ENCODE data around the gene SPIB. TPM values are rescaled to one million over a fixed set of nuclear protein-coding genes. Genes with fewer than 3 reads are reported as not detected.
A peak's percentile ranks its signal among the peaks of the same experiment; 100 is the strongest.

SPIB gene
- total RNA-seq, 1 donor, result not detected

- peak; percentile 63 for DNase-seq (ENCODE audit: low read depth)
- TF ChIP-seq CTCF (IDR thresholded peaks at IDR 0.05; ENCODE audit: insufficient read depth, low read length), result peak; percentile 89
- H3K4me3 ChIP-seq (ENCODE audit: low read depth, low read length), result no peak overlapping the region
Measured at GRCh38 chr19:50414864-50415660, 3.7 kb upstream of the SPIB start.

GRCh38 chr19:50415661-50416033 lies 3.1 kb upstream of the SPIB start:
- TF ChIP-seq CTCF (IDR thresholded peaks at IDR 0.05; ENCODE audit: insufficient read depth, low read length), result no peak
- no peak overlapping the region for H3K4me3 ChIP-seq (ENCODE audit: low read depth, low read length)
- no peak for DNase-seq (ENCODE audit: low read depth)

DNA sequence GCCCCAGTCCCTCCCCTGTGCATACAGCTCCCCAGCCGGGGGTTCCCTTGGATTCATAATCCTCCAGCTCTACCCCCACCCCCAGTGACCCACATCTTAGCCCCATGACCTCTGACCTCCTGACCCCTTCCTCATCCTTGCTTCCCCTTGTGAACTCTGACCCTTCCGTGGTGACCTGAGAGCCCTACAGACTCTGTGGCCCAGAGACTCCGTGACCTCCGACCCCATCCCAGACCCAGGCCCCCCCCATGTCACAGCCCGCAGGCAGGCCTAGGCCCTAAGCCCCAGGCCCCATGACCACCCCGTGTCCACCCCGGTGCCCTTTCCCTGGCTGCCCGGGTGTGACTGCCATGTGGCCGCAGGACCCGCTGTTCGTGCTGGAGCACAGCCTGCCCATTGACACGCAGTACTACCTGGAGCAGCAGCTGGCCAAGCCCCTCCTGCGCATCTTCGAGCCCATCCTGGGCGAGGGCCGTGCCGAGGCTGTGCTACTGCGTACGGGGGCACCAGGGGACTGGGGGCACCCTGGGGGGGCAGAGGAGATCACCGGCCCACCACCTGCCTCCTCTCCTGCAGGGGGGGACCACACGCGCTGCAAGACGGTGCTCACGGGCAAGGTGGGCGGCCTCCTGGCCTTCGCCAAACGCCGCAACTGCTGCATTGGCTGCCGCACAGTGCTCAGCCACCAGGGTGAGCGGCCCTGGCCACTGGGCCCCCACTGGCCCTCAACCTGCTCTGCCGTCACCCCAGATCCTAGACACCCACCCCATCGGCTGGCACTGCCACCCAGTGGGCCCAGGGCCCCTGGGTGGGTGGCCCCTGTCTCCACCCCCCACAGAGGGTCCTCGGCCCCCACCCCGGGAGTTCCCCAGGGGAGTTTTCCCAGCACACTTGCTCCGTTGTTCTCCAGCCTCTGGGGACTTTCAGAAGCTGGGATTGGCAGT lies 2.4 kb upstream of the SPIB start:
- no peak overlapping the region for H3K4me3 ChIP-seq (ENCODE audit: low read depth, low read length)
- TF ChIP-seq CTCF (IDR thresholded peaks at IDR 0.05; ENCODE audit: insufficient read depth, low read length), result no peak
- DNase-seq (ENCODE audit: low read depth), result no peak

GRCh38 chr19:50417111-50418081 lies 1.3 kb upstream of the SPIB start:
- TF ChIP-seq CTCF (IDR thresholded peaks at IDR 0.05; ENCODE audit: insufficient read depth, low read length), result no peak
- H3K4me3 ChIP-seq (ENCODE audit: low read depth, low read length), result no peak overlapping the region
- no peak for DNase-seq (ENCODE audit: low read depth)

DNA sequence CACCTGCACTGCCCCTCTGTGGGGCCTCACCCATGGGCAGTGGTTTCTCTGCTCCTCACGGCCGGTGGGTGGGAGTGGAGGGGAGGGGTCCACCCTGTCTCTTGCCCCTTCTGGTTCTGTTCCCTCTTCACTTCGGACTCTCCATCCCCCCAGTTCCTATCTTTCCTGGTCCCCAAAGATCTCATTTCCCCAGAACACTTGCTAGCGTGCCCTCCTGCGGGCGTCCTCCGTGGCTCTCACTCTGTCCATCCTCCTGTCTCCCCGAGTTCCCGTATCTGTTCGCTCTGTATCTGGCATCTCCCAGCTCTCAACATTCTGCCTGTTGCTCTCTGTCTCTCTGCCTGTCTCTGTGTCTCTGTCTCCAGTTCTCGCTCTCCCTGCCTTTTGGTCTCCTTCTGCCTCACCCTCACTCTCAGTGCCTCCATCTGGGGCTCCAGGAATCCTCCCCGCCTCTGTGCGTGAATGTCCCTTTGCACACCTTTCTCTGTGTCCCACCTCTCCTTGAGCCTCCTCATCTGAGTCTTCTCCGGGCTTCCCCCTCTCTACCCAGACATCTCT lies 363 bp downstream of the SPIB start:
- no peak overlapping the region for H3K4me3 ChIP-seq (ENCODE audit: low read depth, low read length)
- no peak for TF ChIP-seq CTCF (IDR thresholded peaks at IDR 0.05; ENCODE audit: insufficient read depth, low read length)
- DNase-seq (ENCODE audit: low read depth), result no peak

- no peak for DNase-seq (ENCODE audit: low read depth)
- H3K4me3 ChIP-seq (ENCODE audit: low read depth, low read length), result no peak overlapping the region
- TF ChIP-seq CTCF (IDR thresholded peaks at IDR 0.05; ENCODE audit: insufficient read depth, low read length), result no peak
Measured at GRCh38 chr19:50419580-50420035, 870 bp downstream of the SPIB start.

Data from fibroblast of the aortic adventitia (primary cell).